Measurements from ENCODE around the gene SMOC1. TPM values are rescaled to one million over a fixed set of nuclear protein-coding genes. Genes with fewer than 3 reads are reported as not detected.

The SMOC1 gene
- polyA plus RNA-seq, 3 donors = not detected

DNA sequence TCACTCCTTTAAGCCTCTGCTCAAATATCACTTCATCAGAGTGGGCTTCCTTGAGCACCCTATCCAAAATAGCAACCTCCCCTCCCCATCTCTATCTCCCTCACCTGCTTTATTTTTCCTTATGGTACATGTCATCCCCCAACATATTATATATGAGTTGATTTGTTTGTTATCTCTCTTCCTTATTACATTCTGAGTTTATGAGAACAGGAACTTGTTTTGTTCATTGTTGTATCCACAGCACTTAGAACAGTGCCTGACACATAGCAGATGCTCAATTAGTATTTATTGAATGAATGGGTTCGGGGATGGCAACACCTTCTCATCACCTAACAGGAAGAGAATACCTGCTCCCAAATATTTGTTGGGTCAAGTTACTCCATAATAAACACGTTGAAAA is 24.6 kb upstream of the SMOC1 start:
- Mint-ChIP-seq H3K4me3 (no peak overlapping the region), H3K27ac (no peak overlapping the region), H3K27me3 (ENCODE audit: low read depth in 3 of 3) (peaks cover 3 to 16% (median 7%) of the 10 kb centered on the region in 3 donors), H3K9me3 (no peaks in the 10 kb centered on the region), H3K36me3 (no peaks in the 10 kb centered on the region), H3K4me1 (no peaks in the 10 kb centered on the region)
- WGBS (ENCODE audit: insufficient coverage) = no CpG with 5 or more reads among the region's 2 CpGs
- no peak overlapping the region for H3K4me2 ChIP-seq (replicated peaks; ENCODE audit: extremely low read depth, low read length, poor library complexity, severe bottlenecking)
- no peaks in the 10 kb centered on the region for H3K4me1 ChIP-seq (ENCODE audit: control insufficient read depth in 1 of 2, insufficient read depth in 2 of 2, low read length in 2 of 2)
- H2AFZ ChIP-seq (ENCODE audit: insufficient read depth, low read depth, low read length, poor library complexity, severe bottlenecking) = no peak overlapping the region
- no peaks in the 10 kb centered on the region for H3K9me3 ChIP-seq (replicated peaks in 1 of 2; ENCODE audit: control insufficient read depth in 1 of 2, insufficient read depth in 1 of 2, low read length in 2 of 2)
- no peak overlapping the region for H3K27ac ChIP-seq (ENCODE audit: low read depth in 1 of 2, low read length in 2 of 2)
- no peaks in the 10 kb centered on the region for H3K27me3 ChIP-seq (ENCODE audit: control insufficient read depth in 2 of 2, insufficient read depth in 2 of 2, low read length in 2 of 2)
- H4K20me1 ChIP-seq (ENCODE audit: insufficient read depth, low read length) = no peaks in the 10 kb centered on the region
- no peak overlapping the region for H3K9ac ChIP-seq (ENCODE audit: insufficient read depth, low read length, poor library complexity, severe bottlenecking)
- intact Hi-C loops (cut with micrococcal nuclease) = no loop called here
- no peak overlapping the region for H3K4me3 ChIP-seq (replicated peaks in 1 of 3; ENCODE audit: low read depth in 2 of 3, low read length in 3 of 3)
- TF ChIP-seq, protein P1, sequence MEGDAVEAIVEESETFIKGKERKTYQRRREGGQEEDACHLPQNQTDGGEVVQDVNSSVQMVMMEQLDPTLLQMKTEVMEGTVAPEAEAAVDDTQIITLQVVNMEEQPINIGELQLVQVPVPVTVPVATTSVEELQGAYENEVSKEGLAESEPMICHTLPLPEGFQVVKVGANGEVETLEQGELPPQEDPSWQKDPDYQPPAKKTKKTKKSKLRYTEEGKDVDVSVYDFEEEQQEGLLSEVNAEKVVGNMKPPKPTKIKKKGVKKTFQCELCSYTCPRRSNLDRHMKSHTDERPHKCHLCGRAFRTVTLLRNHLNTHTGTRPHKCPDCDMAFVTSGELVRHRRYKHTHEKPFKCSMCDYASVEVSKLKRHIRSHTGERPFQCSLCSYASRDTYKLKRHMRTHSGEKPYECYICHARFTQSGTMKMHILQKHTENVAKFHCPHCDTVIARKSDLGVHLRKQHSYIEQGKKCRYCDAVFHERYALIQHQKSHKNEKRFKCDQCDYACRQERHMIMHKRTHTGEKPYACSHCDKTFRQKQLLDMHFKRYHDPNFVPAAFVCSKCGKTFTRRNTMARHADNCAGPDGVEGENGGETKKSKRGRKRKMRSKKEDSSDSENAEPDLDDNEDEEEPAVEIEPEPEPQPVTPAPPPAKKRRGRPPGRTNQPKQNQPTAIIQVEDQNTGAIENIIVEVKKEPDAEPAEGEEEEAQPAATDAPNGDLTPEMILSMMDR (IDR thresholded peaks at IDR 0.05) = no peak
- no peak for DNase-seq
- H3K36me3 ChIP-seq (replicated peaks in 1 of 2; ENCODE audit: control insufficient read depth in 1 of 2, insufficient read depth in 2 of 2, low read length in 2 of 2) = no peaks in the 10 kb centered on the region
- no peaks in the 10 kb centered on the region for H3K79me2 ChIP-seq (ENCODE audit: insufficient read depth, low read length)

DNA sequence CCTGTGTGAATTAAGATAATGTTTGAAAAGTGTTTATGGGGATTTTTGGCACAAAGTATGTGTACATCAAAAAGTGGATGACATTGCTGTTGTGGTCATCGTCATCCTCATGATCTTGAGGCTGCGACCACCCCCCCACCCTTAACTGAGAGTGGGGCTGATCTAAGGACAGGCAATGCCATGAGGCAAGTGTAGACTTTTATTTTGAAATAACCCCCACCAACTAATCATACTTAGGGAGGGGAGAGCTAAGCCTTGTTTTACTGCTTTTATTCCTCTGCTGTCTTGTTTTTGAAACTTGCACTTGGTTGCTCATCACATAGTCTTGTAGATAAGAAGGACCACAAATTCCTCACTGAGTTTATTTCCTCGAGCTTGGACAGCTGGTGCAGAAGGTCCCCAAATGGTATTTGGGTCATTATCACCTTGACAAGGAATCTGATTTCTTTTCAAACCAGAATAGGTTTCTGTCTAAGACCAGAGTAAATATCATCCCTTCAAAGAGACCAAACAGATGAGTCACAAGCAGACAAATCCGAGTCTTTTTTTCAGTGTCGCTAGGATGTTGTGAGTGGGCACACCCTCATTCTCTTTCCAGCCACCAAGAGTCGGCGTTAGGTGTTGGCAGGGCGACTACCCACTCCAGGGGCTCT is 23.9 kb upstream of the SMOC1 start:
- Mint-ChIP-seq H3K4me3 (no peak overlapping the region), H3K9me3 (no peaks in the 10 kb centered on the region), H3K27me3 (ENCODE audit: low read depth in 3 of 3) (peaks cover 3 to 9% (median 8%) of the 10 kb centered on the region in 3 donors), H3K36me3 (no peaks in the 10 kb centered on the region), H3K27ac (no peak overlapping the region), H3K4me1 (no peaks in the 10 kb centered on the region)
- intact Hi-C loops (cut with micrococcal nuclease) = no loop called here
- no peak overlapping the region for H2AFZ ChIP-seq (ENCODE audit: insufficient read depth, low read depth, low read length, poor library complexity, severe bottlenecking)
- no peak overlapping the region for H3K9ac ChIP-seq (ENCODE audit: insufficient read depth, low read length, poor library complexity, severe bottlenecking)
- TF ChIP-seq, protein P1 (IDR thresholded peaks at IDR 0.05) = no peak
- no peaks in the 10 kb centered on the region for H3K4me1 ChIP-seq (ENCODE audit: control insufficient read depth in 1 of 2, insufficient read depth in 2 of 2, low read length in 2 of 2)
- DNase-seq = no peak
- H3K9me3 ChIP-seq (replicated peaks in 1 of 2; ENCODE audit: control insufficient read depth in 1 of 2, insufficient read depth in 1 of 2, low read length in 2 of 2) = no peaks in the 10 kb centered on the region
- no peak overlapping the region for H3K27ac ChIP-seq (ENCODE audit: low read depth in 1 of 2, low read length in 2 of 2)
- no peaks in the 10 kb centered on the region for H4K20me1 ChIP-seq (ENCODE audit: insufficient read depth, low read length)
- no peaks in the 10 kb centered on the region for H3K27me3 ChIP-seq (ENCODE audit: control insufficient read depth in 2 of 2, insufficient read depth in 2 of 2, low read length in 2 of 2)
- H3K36me3 ChIP-seq (replicated peaks in 1 of 2; ENCODE audit: control insufficient read depth in 1 of 2, insufficient read depth in 2 of 2, low read length in 2 of 2) = no peaks in the 10 kb centered on the region
- no peak overlapping the region for H3K4me3 ChIP-seq (replicated peaks in 1 of 3; ENCODE audit: low read depth in 2 of 3, low read length in 3 of 3)
- WGBS (ENCODE audit: insufficient coverage) = 89% methylated on average over 3 of the region's 8 CpGs
- no peaks in the 10 kb centered on the region for H3K79me2 ChIP-seq (ENCODE audit: insufficient read depth, low read length)
- H3K4me2 ChIP-seq (replicated peaks; ENCODE audit: extremely low read depth, low read length, poor library complexity, severe bottlenecking) = no peak overlapping the region
